SK-N-SH (cell line): ENCODE data around the gene SLC1A2. TPM values are rescaled to one million over a fixed set of nuclear protein-coding genes. Genes with fewer than 3 reads are reported as not detected.

Source experiments
- CTCF ChIA-PET: fragments of 300-600, 350-600 bp; formaldehyde crosslinking; extraction: SDS; loops from one replicate; lab custom pipeline; 2021; lab: Yijun Ruan, JAX
- POLR2A ChIA-PET: fragments of 350-600 bp; sonication (Branson Sonifier 250); formaldehyde crosslinking; extraction: SDS; loops from one replicate; lab custom pipeline; 2020; ENCODE audit warnings: antibody characterized with exemption, inconsistent platforms; lab: Yijun Ruan, JAX
- DNase-seq: peaks from one replicate; pipeline ENCODE4 v3.0.0; 2012
- H2AFZ ChIP-seq: fragments of 200-600 bp; sonication (generic); 2 replicates; pipeline ENCODE4 v1.8.1; 2016; ENCODE audit warnings: antibody characterized with exemption, mild to moderate bottlenecking, low read depth
- H3F3A ChIP-seq: fragments of 200-600 bp; sonication (generic); replicated peaks from 2 replicates; pipeline ENCODE3; 2016; ENCODE audit warnings: antibody characterized with exemption, mild to moderate bottlenecking; ENCODE audit not compliant: insufficient read depth
- H3K27ac ChIP-seq, 2 experiments: fragments of 200-500 bp in 1 of 2; fragments of 200-600 bp in 1 of 2; sonication (Bioruptor generic) in 1 of 2; sonication (generic), shearing (Covaris generic) in 1 of 2; 2 replicates each; pipeline versions ENCODE4 v1.5.1 to v1.6.1; 2014 to 2016; ENCODE audit warnings: low read depth in 2 of 2, inconsistent platforms in 1 of 2, low read length in 1 of 2, mild to moderate bottlenecking in 1 of 2, mixed read lengths in 1 of 2
- H3K27me3 ChIP-seq: fragments of 200-600 bp; sonication (generic), shearing (Covaris generic); 2 replicates; pipeline ENCODE4 v1.6.1; 2016; ENCODE audit warnings: mixed run types; ENCODE audit not compliant: insufficient read depth
- H3K36me3 ChIP-seq, 2 experiments: fragments of 200-500 bp in 1 of 2; fragments of 200-600 bp in 1 of 2; sonication (Bioruptor generic) in 1 of 2; sonication (generic) in 1 of 2; replicated peaks in 1 of 2; 2 replicates each; pipeline versions ENCODE3 to v1.5.1; 2014 to 2016; ENCODE audit warnings: low read length in 1 of 2, mild to moderate bottlenecking in 1 of 2; ENCODE audit not compliant: insufficient read depth in 2 of 2, control insufficient read depth in 1 of 2
- H3K4me1 ChIP-seq, 2 experiments: fragments of 200-500 bp in 1 of 2; fragments of 200-600 bp in 1 of 2; sonication (Bioruptor generic) in 1 of 2; sonication (generic), shearing (Covaris generic) in 1 of 2; 2 replicates each; pipeline versions ENCODE4 v1.5.1 to v1.6.1; 2014 to 2016; ENCODE audit warnings: low read depth in 1 of 2, low read length in 1 of 2, mixed run types in 1 of 2; ENCODE audit not compliant: insufficient read depth in 2 of 2, control insufficient read depth in 1 of 2
- H3K4me2 ChIP-seq: fragments of 200-600 bp; sonication (generic), shearing (Covaris generic); 2 replicates; pipeline ENCODE4 v1.6.1; 2017; ENCODE audit warnings: mixed run types
- H3K4me3 ChIP-seq, 2 experiments: fragments of 200-500 bp in 1 of 2; fragments of 200-600 bp in 1 of 2; sonication (Bioruptor generic) in 1 of 2; sonication (generic), shearing (Covaris generic) in 1 of 2; 2 replicates each; pipeline versions ENCODE4 v1.5.1 to v1.8.1; 2014 to 2016; ENCODE audit warnings: low read depth in 2 of 2, inconsistent platforms in 1 of 2, low read length in 1 of 2, mild to moderate bottlenecking in 1 of 2, mixed read lengths in 1 of 2, moderate library complexity in 1 of 2
- H3K79me2 ChIP-seq: fragments of 200-600 bp; sonication (generic); 2 replicates; pipeline ENCODE4 v1.8.1; 2017; ENCODE audit warnings: mild to moderate bottlenecking; ENCODE audit not compliant: insufficient read depth
- H3K9ac ChIP-seq: fragments of 200-600 bp; sonication (generic); 2 replicates; pipeline ENCODE4 v1.6.1; 2017; ENCODE audit warnings: mixed run types
- H3K9me2 ChIP-seq: fragments of 200-600 bp; sonication (generic); 2 replicates; pipeline ENCODE4 v1.6.1; 2017; ENCODE audit warnings: mixed run types
- H3K9me3 ChIP-seq: fragments of 200-600 bp; sonication (generic); 2 replicates; pipeline ENCODE4 v1.6.1; 2017; ENCODE audit warnings: mixed run types, mild to moderate bottlenecking, moderate library complexity
- H4K20me1 ChIP-seq: fragments of 200-600 bp; sonication (generic); 2 replicates; pipeline ENCODE4 v1.6.1; 2017; ENCODE audit warnings: mild to moderate bottlenecking, mixed run types; ENCODE audit not compliant: insufficient read depth
- ELF1 ChIP-seq: IDR thresholded peaks from 2 replicates; pipeline ENCODE4 v1.4.0; 2012
- EP300 ChIP-seq, 2 experiments: IDR thresholded peaks; 2 replicates each; pipeline versions ENCODE4 v1.4.0 to v1.6.1; 2012; ENCODE audit warnings: borderline replicate concordance in 1 of 2, low read depth in 1 of 2, low read length in 1 of 2
- EZH2phosphoT487 ChIP-seq: fragments of 200-600 bp; sonication (generic); IDR thresholded peaks from 2 replicates; pipeline ENCODE4 v1.6.1; 2017; ENCODE audit warnings: low read depth, mixed run types, mild to moderate bottlenecking, antibody characterized with exemption, moderate library complexity, borderline replicate concordance
- FOXM1 ChIP-seq: IDR thresholded peaks from 2 replicates; pipeline ENCODE4 v1.4.0; 2012; ENCODE audit warnings: low read depth, mild to moderate bottlenecking
- GATA2 ChIP-seq: sonication (generic); formaldehyde crosslinking; IDR thresholded peaks from 2 replicates; pipeline ENCODE4 v1.5.0; 2020; ENCODE audit warnings: mild to moderate bottlenecking, missing genetic modification reagents
- JUND ChIP-seq: IDR thresholded peaks from 2 replicates; pipeline ENCODE4 v1.4.0; 2012
- RXRA ChIP-seq: IDR thresholded peaks from 2 replicates; pipeline ENCODE4 v1.4.0; 2012; ENCODE audit warnings: low read depth, mild to moderate bottlenecking, borderline replicate concordance
- SMC3 ChIP-seq: IDR thresholded peaks from 2 replicates; pipeline ENCODE4 v1.6.1; 2012; ENCODE audit warnings: low read depth, low read length, improper control_type of control experiment
- TAF1 ChIP-seq: IDR thresholded peaks from 2 replicates; pipeline ENCODE4 v1.6.1; 2012; ENCODE audit warnings: low read depth, mild to moderate bottlenecking, low read length, moderate library complexity, borderline replicate concordance
- TCF12 ChIP-seq: IDR thresholded peaks from 2 replicates; pipeline ENCODE4 v1.4.0; 2012
- YY1 ChIP-seq: IDR thresholded peaks from 2 replicates; pipeline ENCODE4 v1.4.0; 2012; ENCODE audit warnings: low read depth, mild to moderate bottlenecking
- WGBS: methylation state at CpG from one replicate; pipeline ENCODE4 v1.1.6; 2017; ENCODE audit warnings: low lambda C conversion rate; 5-methylcytosine and 5-hydroxymethylcytosine counted together
- polyA plus RNA-seq, 3 experiments: library from polyadenylated mRNA; depleted of rRNA; stranded (reverse); fragments of >200 nt; gene quantifications; 2 replicates each; pipeline ENCODE4 v1.2.3, GENCODE V29; 2012
- TF ChIP-seq, protein P1 (sequence below): IDR thresholded peaks from 2 replicates; pipeline ENCODE4 v1.4.0; 2012; ENCODE audit warnings: low read depth, borderline replicate concordance
- TF ChIP-seq, protein P2 (sequence below): IDR thresholded peaks from 2 replicates; pipeline ENCODE4; 2012
- TF ChIP-seq, protein P3 (sequence below): fragments of 200-600 bp; sonication (generic); IDR thresholded peaks from 2 replicates; pipeline ENCODE4 v1.6.1; 2017; ENCODE audit warnings: antibody characterized with exemption, mild to moderate bottlenecking, moderate library complexity
- TF ChIP-seq, protein P4 (sequence below): IDR thresholded peaks from 2 replicates; pipeline ENCODE4 v1.6.1; 2012; ENCODE audit warnings: mild to moderate bottlenecking, low read depth, low read length, moderate library complexity

The SLC1A2 gene
- polyA plus RNA-seq, 1 of the 3 experiments (the other 2 are of a cell fraction) = under 0.01 TPM

DNA sequence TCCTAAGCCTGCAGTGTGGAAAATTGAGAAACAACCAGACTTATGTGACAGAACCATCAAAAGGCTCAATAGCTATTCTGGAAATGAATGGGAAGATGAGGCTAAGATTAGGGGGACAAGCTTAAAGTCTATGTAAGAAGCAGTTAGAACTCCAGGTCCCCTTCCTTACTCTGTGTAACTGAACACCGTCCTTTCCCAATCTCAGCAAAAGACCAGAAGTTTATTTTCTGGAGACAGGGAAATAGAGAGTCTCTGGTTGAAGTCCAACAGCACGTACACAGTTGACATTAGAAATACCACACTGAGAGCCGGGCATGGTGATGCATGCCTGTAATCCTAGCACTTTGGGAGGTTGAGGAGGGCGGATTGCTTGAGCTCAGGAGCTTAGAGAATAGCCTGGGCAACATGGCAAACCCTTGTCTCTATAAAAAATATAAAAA lies 186.4 kb downstream of the SLC1A2 start:
- peaks cover 0 to 2% of the 10 kb centered on the region in 2 experiments; a peak in 1 of 4 replicates for H3K4me1 ChIP-seq
- no peak overlapping the region for H3K9ac ChIP-seq
- no peaks in the 10 kb centered on the region for H3K79me2 ChIP-seq
- no peak for TF ChIP-seq SMC3
- TF ChIP-seq ELF1 = no peak
- TF ChIP-seq, protein P1, sequence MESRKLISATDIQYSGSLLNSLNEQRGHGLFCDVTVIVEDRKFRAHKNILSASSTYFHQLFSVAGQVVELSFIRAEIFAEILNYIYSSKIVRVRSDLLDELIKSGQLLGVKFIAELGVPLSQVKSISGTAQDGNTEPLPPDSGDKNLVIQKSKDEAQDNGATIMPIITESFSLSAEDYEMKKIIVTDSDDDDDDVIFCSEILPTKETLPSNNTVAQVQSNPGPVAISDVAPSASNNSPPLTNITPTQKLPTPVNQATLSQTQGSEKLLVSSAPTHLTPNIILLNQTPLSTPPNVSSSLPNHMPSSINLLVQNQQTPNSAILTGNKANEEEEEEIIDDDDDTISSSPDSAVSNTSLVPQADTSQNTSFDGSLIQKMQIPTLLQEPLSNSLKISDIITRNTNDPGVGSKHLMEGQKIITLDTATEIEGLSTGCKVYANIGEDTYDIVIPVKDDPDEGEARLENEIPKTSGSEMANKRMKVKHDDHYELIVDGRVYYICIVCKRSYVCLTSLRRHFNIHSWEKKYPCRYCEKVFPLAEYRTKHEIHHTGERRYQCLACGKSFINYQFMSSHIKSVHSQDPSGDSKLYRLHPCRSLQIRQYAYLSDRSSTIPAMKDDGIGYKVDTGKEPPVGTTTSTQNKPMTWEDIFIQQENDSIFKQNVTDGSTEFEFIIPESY = no peak
- no peak for TF ChIP-seq JUND
- TF ChIP-seq, protein P2, sequence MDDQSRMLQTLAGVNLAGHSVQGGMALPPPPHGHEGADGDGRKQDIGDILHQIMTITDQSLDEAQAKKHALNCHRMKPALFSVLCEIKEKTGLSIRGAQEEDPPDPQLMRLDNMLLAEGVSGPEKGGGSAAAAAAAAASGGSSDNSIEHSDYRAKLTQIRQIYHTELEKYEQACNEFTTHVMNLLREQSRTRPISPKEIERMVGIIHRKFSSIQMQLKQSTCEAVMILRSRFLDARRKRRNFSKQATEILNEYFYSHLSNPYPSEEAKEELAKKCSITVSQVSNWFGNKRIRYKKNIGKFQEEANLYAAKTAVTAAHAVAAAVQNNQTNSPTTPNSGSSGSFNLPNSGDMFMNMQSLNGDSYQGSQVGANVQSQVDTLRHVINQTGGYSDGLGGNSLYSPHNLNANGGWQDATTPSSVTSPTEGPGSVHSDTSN = no peak
- TF ChIP-seq TAF1 = no peak
- TF ChIP-seq RXRA = no peak
- TF ChIP-seq EZH2phosphoT487 = no peak
- TF ChIP-seq YY1 = no peak
- no peak for TF ChIP-seq TCF12
- no peak for TF ChIP-seq GATA2 (CRISPR knock-in tag)
- TF ChIP-seq, protein P3, sequence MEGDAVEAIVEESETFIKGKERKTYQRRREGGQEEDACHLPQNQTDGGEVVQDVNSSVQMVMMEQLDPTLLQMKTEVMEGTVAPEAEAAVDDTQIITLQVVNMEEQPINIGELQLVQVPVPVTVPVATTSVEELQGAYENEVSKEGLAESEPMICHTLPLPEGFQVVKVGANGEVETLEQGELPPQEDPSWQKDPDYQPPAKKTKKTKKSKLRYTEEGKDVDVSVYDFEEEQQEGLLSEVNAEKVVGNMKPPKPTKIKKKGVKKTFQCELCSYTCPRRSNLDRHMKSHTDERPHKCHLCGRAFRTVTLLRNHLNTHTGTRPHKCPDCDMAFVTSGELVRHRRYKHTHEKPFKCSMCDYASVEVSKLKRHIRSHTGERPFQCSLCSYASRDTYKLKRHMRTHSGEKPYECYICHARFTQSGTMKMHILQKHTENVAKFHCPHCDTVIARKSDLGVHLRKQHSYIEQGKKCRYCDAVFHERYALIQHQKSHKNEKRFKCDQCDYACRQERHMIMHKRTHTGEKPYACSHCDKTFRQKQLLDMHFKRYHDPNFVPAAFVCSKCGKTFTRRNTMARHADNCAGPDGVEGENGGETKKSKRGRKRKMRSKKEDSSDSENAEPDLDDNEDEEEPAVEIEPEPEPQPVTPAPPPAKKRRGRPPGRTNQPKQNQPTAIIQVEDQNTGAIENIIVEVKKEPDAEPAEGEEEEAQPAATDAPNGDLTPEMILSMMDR = no peak
- TF ChIP-seq EP300 (IDR thresholded peaks at IDR 0.05; ENCODE audit: borderline replicate concordance in 1 of 2, low read depth in 1 of 2, low read length in 1 of 2) = no peak
- no peak for TF ChIP-seq FOXM1
- TF ChIP-seq, protein P4, sequence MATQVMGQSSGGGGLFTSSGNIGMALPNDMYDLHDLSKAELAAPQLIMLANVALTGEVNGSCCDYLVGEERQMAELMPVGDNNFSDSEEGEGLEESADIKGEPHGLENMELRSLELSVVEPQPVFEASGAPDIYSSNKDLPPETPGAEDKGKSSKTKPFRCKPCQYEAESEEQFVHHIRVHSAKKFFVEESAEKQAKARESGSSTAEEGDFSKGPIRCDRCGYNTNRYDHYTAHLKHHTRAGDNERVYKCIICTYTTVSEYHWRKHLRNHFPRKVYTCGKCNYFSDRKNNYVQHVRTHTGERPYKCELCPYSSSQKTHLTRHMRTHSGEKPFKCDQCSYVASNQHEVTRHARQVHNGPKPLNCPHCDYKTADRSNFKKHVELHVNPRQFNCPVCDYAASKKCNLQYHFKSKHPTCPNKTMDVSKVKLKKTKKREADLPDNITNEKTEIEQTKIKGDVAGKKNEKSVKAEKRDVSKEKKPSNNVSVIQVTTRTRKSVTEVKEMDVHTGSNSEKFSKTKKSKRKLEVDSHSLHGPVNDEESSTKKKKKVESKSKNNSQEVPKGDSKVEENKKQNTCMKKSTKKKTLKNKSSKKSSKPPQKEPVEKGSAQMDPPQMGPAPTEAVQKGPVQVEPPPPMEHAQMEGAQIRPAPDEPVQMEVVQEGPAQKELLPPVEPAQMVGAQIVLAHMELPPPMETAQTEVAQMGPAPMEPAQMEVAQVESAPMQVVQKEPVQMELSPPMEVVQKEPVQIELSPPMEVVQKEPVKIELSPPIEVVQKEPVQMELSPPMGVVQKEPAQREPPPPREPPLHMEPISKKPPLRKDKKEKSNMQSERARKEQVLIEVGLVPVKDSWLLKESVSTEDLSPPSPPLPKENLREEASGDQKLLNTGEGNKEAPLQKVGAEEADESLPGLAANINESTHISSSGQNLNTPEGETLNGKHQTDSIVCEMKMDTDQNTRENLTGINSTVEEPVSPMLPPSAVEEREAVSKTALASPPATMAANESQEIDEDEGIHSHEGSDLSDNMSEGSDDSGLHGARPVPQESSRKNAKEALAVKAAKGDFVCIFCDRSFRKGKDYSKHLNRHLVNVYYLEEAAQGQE = no peak
- WGBS = 92% methylated on average over 4 of the region's 4 CpGs
- H2AFZ ChIP-seq = no peak overlapping the region
- no peaks in the 10 kb centered on the region for H3K27me3 ChIP-seq
- H3F3A ChIP-seq = peaks cover 72% of the 10 kb centered on the region
- no peak overlapping the region for H3K27ac ChIP-seq
- H3K9me2 ChIP-seq = no peaks in the 10 kb centered on the region
- H3K36me3 ChIP-seq = peaks cover 24 to 45% of the 10 kb centered on the region in 2 experiments
- CTCF ChIA-PET = interaction anchor here (1.1 to 1.2 kb wide), 2 partner anchors 9 to 306 kb away, joined by 3 read pairs; no protein-coding TSS in a partner anchor
- no peak overlapping the region for H3K4me2 ChIP-seq
- no peak overlapping the region for H3K4me3 ChIP-seq
- DNase-seq = no peak
- POLR2A ChIA-PET = no interaction called here
- H4K20me1 ChIP-seq = no peaks in the 10 kb centered on the region
- no peaks in the 10 kb centered on the region for H3K9me3 ChIP-seq
